Glutamatergic neuron (in vitro differentiated cells): ENCODE data around the gene APOC3. TPM values are rescaled to one million over a fixed set of nuclear protein-coding genes. Genes with fewer than 3 reads are reported as not detected.
A peak's percentile ranks its signal among the peaks of the same experiment; 100 is the strongest.
"Not testable (repeated sequence)": the region's sequence is repeated elsewhere in the genome, so short reads cannot be mapped to it uniquely, and the experiment has no call there.

Experiments
- DNase-seq: peaks from one replicate; pipeline ENCODE4 v3.0.0; 2022
- H3K27ac Mint-ChIP-seq: one replicate; pipeline ENCODE4 v1.8.0; 2020; ENCODE audit warnings: mild to moderate bottlenecking, mixed read lengths, inconsistent platforms; ENCODE audit not compliant: unreplicated experiment
- H3K27me3 Mint-ChIP-seq: one replicate; pipeline ENCODE4 v1.8.0; 2020; ENCODE audit warnings: mild to moderate bottlenecking, moderate library complexity, mixed read lengths, inconsistent platforms; ENCODE audit not compliant: unreplicated experiment
- H3K36me3 Mint-ChIP-seq: one replicate; pipeline ENCODE4 v1.8.0; 2020; ENCODE audit warnings: mild to moderate bottlenecking, mixed read lengths, inconsistent platforms; ENCODE audit not compliant: unreplicated experiment
- H3K4me1 Mint-ChIP-seq: one replicate; pipeline ENCODE4 v1.8.0; 2020; ENCODE audit warnings: mild to moderate bottlenecking, low read depth, mixed read lengths, inconsistent platforms; ENCODE audit not compliant: unreplicated experiment
- H3K4me3 Mint-ChIP-seq: one replicate; pipeline ENCODE4 v1.8.0; 2020; ENCODE audit warnings: mild to moderate bottlenecking, mixed read lengths, inconsistent platforms; ENCODE audit not compliant: unreplicated experiment
- H3K9me3 Mint-ChIP-seq: one replicate; pipeline ENCODE4 v1.8.0; 2020; ENCODE audit warnings: mild to moderate bottlenecking, moderate library complexity, mixed read lengths, inconsistent platforms; ENCODE audit not compliant: unreplicated experiment
- total RNA-seq: library from RNA; stranded (reverse); fragmentation: NEBNext Ultra II Directional; extraction: Animal tissue kit (Norgen Biotek cat#: 25700); gene quantifications from one replicate; pipeline ENCODE4 v1.2.1, GENCODE V29; 2021; ENCODE audit not compliant: unreplicated experiment
- TF ChIP-seq, protein P1 (sequence below): fragments of 200-600 bp; sonication (generic); IDR thresholded peaks from one replicate; pipeline ENCODE4 v1.5.0; 2021; ENCODE audit not compliant: partially characterized antibody, unreplicated experiment

Gene APOC3
- total RNA-seq, 1 donor from 2014 or later, result not detected

DNA sequence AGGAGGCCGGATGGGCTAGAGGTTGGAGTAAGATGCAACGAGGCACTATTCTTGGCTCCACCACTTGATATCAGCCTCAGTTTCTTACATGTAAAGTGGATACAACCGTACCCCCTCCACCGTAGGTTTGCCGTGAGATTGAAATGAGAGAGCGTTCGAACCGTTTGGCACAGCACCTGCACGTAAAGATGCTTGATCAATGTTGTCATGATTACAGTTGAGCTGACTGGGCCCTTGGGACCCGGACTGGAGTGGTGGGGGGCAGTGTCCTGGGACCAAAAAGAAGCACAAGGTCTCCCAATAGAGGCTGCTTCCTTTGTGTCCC, 3.7 kb downstream of the APOC3 start:
- Mint-ChIP-seq H3K27ac (no peak overlapping the region), H3K27me3 (peaks cover 3% of the 10 kb centered on the region)

DNA sequence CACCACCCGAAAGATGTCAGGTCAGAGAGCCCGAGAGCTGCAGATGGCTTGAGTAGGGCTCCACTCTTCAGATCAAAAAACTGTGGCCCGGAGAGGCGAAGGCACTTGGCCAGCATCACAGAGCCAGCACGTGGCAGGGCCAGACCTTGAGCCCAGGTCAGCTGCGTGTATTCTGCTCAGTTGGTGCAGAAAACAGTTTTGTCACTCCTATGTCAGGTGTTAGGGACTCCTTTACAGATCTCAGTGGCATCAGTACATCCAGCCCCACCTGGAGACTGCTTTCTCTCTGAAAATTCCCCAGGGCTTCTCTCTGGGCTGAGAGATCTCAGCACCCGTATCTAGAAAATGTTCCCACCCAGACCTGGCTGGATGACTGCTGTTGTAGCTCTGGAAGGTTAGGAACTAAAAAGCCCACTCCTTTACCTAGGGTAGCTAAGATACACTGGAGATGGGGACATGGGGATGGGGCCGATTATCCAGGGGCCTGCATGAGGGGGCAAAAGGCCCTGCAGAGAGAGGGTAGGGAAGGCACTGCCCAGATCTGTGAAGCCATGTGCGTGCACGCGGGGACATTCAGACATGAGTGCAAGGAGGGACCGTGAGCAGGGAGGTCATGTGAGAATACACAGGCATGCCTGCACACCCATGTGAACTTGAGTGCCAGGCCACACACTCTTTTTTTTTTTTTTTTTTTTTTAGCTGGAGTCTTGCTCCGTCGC, 4.3 kb downstream of the APOC3 start:
- peaks cover 3% of the 10 kb centered on the region for H3K27me3 Mint-ChIP-seq
- no peak overlapping the region for H3K4me3 Mint-ChIP-seq
- no peak overlapping the region for H3K27ac Mint-ChIP-seq
- no peaks in the 10 kb centered on the region for H3K4me1 Mint-ChIP-seq
- no peaks in the 10 kb centered on the region for H3K36me3 Mint-ChIP-seq
- H3K9me3 Mint-ChIP-seq, result peaks cover 4% of the 10 kb centered on the region
- TF ChIP-seq, protein P1, sequence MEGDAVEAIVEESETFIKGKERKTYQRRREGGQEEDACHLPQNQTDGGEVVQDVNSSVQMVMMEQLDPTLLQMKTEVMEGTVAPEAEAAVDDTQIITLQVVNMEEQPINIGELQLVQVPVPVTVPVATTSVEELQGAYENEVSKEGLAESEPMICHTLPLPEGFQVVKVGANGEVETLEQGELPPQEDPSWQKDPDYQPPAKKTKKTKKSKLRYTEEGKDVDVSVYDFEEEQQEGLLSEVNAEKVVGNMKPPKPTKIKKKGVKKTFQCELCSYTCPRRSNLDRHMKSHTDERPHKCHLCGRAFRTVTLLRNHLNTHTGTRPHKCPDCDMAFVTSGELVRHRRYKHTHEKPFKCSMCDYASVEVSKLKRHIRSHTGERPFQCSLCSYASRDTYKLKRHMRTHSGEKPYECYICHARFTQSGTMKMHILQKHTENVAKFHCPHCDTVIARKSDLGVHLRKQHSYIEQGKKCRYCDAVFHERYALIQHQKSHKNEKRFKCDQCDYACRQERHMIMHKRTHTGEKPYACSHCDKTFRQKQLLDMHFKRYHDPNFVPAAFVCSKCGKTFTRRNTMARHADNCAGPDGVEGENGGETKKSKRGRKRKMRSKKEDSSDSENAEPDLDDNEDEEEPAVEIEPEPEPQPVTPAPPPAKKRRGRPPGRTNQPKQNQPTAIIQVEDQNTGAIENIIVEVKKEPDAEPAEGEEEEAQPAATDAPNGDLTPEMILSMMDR, result no peak
- no peak for DNase-seq

More for the DNA sequence above, 3.7 kb downstream of the APOC3 start:
- H3K4me1 Mint-ChIP-seq, result no peaks in the 10 kb centered on the region
- TF ChIP-seq, protein P1, result no peak
- no peaks in the 10 kb centered on the region for H3K36me3 Mint-ChIP-seq
- peaks cover 4% of the 10 kb centered on the region for H3K9me3 Mint-ChIP-seq
- H3K4me3 Mint-ChIP-seq, result no peak overlapping the region
- no peak for DNase-seq

DNA sequence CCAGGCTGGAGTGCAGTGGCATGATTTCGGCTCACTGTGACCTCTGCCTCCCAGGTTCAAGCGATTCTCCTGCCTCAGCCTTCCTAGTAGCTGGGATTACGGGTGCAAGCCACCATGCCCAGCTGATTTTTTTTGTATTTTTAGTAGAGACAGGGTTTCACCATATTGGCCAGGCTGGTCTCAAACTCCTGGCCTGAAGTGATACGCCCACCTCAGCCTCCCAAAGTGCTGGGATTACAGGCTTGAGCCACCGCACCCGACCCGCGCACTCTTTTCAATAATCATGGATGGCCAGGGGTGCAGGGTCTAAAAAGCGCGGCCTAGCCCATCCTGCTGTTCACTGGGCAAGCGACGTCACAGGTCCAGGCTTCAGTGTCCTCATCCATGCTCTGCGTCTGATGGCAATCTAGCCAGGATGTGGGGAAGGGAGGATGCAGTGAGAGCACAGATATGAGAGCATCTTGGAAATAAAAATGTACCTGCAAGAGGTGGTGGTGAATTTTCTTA, 4.9 kb downstream of the APOC3 start:
- H3K4me1 Mint-ChIP-seq, H3K27ac Mint-ChIP-seq, H3K27me3 Mint-ChIP-seq, DNase-seq, H3K4me3 Mint-ChIP-seq, H3K36me3 Mint-ChIP-seq, H3K9me3 Mint-ChIP-seq: not testable (repeated sequence)

DNA sequence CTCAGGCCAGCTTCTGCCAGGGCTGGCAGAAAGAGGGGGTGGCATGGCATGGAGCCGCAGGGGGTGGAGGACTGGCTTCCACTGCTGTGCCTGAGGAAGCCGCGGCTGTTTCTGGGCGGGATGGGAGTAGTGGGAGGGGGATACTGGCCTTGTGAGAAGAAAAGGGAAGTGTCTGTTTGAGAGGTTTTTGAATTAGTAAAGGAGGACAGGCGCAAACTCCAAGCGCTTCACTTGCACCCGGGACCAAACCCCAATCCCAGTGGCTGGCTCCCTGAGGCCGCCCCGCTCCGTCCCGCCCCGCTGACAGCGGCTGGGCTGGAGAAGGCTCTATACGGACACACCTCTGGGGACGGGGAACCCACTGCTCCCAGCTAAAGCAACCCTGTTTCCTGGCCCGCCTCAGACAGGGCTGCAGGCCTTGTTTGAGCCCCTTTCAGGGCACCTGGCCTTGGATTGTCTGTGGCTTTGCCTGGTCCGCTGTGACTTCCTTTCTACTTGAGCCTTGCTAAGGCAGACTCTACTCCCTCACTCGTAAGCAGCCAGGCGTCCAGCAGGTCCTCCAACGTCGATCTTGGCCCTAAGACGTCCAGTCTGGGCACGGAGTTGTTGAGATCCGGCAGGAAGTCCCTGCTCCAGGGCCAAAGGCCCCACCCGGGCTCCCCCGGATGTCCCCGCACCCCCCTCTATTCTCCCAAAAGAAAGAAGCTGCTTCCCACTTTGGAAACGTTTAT, 5.5 kb downstream of the APOC3 start:
- H3K4me1 Mint-ChIP-seq, result no peaks in the 10 kb centered on the region
- H3K27me3 Mint-ChIP-seq, result peaks cover 3% of the 10 kb centered on the region
- TF ChIP-seq, protein P1, result no peak
- peaks cover 4% of the 10 kb centered on the region for H3K9me3 Mint-ChIP-seq
- no peak overlapping the region for H3K27ac Mint-ChIP-seq
- no peak for DNase-seq
- no peak overlapping the region for H3K4me3 Mint-ChIP-seq
- H3K36me3 Mint-ChIP-seq, result no peaks in the 10 kb centered on the region

DNA sequence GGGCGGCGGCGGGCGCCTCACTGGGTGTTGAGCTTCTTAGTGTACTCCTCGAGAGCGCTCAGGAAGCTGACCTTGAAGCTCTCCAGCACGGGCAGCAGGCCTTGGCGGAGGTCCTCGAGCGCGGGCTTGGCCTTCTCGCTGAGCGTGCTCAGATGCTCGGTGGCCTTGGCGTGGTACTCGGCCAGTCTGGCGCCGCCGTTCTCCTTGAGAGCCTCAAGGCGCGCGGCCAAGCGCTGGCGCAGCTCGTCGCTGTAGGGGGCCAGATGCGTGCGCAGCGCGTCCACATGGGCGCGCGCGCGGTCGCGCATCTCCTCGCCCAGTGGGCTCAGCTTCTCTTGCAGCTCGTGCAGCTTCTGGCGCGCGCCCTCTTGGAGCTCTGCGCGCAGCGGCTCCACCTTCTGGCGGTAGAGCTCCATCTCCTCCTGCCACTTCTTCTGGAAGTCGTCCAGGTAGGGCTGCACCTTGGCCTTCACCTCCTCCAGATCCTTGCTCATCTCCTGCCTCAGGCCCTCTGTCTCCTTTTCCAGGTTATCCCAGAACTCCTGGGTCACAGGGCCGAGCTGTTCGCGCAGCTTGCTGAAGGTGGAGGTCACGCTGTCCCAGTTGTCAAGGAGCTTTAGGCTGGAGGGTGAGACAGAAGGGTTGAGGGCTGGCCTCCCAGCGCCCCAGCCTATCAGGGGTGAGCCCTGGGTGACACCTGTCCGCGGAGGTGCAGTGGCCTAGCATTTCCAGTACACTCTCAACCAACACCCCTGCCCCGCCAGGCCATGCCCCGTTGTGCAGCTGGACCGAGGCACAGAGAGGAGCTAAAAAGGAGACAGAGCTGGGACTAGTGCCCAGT, 6.3 kb downstream of the APOC3 start:
- Mint-ChIP-seq H3K27me3 (peaks cover 3% of the 10 kb centered on the region), H3K36me3 (no peaks in the 10 kb centered on the region), H3K4me1 (no peaks in the 10 kb centered on the region), H3K4me3 (peak overlapping the region; percentile 34), H3K9me3 (peaks cover 4% of the 10 kb centered on the region), H3K27ac (no peak overlapping the region)
- TF ChIP-seq, protein P1, result no peak
- peak; percentile 82 for DNase-seq
